LoVo (cell line): ENCODE data around the gene PDSS2.

Source experiments
- DNase-seq: peaks from one replicate; pipeline ENCODE4 v3.0.0-alpha.2; 2016; ENCODE audit warnings: low spot score

Gene PDSS2

DNA sequence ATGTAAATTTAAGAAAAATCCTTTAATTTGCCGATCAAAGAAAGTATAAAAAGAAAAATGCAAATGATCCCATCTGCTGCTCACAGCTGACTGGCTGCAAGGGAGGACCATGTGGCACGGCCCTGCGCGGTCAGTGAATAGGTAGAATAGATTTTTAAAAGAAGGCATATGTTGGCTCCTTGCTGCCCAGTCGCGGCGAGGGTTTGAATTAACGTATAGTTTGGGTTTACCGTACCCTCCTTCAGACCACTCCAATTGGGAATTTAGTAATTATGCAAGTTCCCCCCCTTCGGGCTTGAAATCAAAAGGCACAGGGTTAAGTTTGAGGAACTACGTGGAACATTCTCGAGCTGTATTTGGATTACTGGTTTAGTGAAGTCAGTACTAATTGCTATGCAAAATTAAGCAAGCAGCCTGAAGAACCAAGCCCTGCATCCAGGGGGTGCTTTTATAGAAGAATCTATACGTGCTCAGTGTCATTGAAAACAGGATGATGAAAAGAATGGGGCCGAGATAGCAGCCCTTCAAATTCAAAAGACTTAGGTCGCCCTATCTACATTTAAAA, 343.0 kb downstream of the PDSS2 start:
- peak; percentile 7 for DNase-seq

DNA sequence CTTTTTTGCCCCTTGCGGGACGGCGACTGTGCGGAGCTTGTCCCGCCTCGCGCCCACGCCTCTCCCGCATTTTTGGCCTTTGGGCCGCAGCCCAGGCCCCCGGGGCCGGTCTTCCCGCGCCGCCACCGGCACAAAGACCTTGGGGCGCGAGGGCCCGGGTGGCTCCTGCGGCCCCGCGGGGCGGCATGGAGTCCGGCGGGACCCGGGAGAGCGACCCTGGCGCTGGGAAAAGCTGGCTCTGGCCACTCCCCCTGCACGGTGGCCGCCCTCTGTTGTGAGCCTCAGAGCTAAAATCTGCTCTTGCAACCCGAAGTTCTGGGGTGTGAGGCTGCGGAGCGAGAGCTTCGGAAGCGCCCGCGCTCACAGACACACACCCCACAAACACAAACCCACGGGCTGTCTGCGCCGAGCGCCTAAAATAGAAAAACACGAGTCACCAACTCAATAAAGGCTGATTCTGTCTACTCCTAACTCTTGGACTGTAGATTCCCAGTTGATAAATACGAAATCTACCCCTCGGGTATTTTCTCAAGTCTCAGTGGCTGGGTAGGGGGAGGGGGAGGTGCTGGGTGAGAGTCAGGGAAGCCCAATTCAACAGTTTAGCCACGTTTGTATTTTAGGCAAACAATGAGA, 343.6 kb downstream of the PDSS2 start:
- DNase-seq, result peak; percentile 56

DNA sequence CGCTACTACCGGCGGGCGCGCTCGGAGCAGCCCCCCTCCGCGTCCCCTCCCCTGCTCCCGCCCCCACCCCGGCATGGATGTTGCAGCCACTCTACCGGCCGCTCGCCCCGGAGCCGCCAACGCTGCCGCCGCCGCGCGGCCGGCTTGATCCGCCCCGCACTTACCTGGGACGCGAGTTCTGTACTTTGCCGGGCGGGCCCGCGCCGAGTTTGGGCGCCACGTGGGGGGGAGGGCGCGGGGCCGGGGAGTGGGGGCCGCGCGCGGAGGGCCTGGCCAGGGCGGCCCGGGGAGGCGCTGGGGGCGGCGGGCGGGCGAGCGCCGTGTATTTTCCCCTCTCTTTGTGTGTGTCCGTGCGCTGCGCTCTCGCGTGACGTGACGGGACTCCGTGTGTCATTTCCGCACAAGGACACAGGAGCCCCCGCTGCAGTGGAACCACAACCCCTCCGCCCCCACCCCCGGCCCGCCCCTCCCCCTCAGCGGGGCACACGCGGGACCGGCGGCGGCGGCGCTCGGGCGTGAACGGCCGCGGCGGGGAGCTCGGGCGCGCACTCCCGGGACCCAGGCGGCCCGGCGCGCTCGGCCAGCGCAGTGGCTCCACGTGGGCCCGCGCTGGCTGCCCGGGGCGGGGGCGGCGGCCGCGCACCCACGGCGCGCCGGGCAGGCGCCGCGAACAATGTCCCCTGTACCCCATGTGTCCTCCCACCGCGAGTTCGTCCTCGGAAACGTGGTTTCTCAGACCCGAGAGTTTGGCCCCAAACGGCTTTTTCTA, 344.3 kb downstream of the PDSS2 start, which contains the start of gene BEND3:
TSS of gene BEND3 (minus strand) at position 590 of the 769 bp plus-strand sequence. CDS start 16,230 bp downstream, outside the sequence.
- peak; percentile 22 for DNase-seq

DNA sequence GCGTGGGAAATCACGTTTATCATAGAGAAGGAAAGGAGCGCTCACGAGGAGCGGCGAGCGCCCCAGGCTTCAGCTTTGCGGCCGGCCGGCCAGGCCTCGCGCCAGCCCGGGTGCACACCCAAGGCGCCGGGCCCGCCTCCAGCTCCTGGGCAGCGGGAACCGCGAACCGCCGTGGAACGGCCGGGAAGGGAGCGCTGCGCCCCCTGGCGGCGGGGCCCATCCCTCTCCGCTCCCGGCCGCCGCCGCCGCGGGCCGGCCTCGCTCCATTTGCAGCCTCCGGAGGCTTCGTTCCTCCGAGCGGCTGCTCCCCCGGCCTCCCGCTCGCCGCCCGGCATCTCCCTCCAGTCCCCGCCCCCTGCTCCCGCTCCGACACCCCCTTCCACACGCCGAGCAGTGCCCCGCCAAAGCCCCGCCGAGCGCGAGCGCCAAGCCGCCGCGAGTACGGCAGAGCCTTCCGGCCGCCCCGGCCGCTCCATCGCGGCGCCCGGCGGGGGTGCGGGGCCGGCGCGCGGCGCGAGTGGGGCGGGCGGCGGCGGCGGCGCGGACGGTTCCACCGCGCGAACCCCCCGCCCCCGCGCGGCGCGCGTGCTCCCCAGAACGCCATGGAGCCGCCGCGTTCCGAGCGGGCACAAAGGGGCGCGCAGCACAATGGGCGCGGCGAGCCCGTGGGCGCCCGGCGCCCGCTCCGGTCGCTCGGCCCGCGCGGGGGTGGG, 345.0 kb downstream of the PDSS2 start:
- peak; percentile 91 for DNase-seq

DNA sequence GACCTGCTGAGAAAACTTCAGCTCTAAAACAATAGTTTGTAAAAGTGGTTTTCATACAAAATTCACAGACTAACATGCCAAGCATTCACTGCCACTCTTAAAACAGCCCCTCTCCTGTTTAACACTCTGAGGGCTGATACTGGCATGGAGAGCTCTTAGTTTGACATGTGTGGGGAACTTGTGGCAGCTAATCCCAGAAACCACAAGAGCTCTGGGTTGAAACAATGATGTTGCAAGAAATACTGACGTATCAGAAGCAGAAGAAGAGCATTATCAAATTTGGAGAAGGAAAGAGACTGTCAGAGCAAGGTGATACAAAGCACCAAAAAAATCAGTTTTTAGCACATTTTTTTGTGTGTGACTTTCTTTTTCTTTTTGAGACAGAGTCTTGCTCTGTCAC, 349.2 kb downstream of the PDSS2 start:
- DNase-seq, result no peak

DNA sequence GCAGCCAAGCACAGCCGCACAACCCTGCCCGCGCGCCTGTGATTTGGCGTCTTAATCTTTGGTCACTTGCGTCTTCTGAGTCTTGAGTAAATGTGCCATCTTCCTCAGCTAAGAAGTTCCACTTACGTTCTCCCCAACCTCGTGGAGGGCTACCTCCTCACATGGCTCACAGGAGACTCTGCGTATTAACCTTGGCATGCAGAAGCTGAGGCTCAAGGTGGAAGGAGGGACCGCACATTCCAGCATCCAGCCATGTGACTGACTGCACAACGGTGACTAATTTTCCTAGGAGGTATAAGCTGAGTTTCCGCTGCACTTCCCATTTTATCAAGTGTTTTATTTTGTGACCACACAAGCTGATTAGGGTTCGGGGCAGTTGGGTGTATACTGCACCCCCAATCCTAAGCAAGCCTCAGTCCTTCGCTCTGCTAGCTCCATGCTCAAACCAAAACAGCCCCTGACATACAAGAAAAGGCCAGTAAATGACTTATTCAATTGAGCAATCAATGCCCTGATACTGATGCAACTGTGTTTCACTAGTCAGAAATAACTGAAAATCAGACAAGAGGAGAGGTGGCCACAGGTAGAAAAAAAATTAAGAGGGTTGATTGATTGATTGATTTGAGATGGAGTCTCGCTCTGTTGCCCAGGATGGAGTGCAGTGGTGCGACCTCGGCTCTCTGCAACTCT, 351.0 kb downstream of the PDSS2 start:
- DNase-seq, result no peak

DNA sequence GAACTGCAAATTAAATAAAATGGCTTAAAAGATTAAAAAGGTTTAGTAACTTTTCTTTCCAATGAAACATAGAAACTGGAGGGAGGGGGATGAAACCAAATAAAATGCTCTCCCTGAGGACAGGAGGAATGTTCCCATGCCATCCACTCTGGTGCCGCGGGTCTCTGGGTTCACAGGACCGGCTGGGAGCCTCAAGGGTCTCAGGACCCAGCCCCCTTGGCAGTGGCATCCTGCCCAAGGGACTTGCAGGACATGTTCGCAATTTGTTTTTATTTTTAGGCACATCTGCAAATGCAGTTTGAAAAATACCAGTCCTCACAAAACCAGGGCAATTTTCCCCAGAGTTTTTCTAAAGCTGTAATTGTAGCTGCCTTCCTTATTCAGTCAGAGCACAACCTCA, 351.6 kb downstream of the PDSS2 start:
- DNase-seq, result no peak

DNA sequence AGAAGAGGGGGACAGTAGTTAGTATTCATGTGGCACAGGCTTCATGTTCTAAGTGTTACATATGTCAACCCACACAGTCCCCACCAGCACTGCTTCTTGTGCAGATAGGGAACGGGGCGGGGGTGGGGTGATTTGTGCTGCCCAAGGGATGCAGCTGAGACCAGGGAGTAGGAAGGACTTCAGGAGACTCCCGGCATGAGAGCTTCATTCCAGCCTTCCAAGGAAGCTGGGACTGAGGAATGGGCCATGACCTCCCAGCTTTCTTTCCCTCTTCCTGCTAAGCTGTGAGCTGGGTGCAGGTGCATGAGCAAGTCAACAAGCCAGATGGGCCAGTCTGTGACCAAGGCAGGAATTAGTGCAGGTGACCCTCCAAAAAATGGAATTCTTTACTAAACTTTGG, 353.2 kb downstream of the PDSS2 start:
- no peak for DNase-seq

DNA sequence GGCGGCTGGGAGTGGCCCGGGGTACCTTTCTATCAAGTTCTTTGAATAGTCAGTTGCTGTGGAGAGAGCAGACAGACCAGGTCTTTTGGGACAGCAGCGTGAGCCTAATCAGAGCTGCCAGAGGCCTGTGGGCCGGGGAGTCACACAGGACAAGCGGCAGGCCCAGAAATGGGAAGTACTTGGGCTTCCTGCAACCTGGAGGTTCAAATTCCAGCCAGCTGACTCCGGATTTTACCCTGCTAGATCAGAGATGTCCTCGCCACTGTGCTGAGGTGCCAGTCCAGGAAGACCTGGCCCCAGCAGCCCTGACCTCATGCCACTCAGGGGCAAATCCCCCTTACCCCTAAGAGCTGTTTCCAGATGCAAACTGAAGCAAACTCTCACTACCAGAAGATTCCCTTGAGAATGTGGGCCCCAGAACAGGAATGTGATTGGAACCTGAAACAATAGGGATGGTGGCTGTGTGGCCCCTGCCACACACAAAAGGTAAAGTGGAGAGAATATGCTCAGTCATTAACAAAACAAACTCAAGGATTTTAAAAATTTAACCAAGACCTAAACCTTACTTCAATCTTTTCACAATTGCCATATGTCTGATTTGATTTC, 353.8 kb downstream of the PDSS2 start:
- no peak for DNase-seq

DNA sequence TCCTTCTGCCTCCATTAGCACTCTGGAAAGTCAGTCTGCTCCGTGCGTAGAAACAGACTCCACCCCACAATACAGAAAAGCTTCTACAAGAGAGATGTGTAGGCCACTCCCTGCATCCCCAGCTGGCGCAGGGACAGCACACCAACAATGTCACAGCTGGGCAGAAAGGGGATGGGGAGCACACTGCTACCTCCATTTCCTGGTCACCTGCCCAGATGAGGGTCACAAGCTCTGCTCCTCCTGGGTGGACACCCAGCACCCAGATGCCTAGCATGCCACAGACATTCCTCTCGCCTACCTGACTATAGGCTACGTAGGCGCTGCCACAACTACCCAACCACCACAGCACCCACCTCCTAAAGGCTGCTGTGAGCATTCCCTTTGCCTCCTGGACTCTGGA, 356.3 kb downstream of the PDSS2 start:
- DNase-seq, result no peak
